ENCODE results near the gene GPATCH2L.

DNA sequence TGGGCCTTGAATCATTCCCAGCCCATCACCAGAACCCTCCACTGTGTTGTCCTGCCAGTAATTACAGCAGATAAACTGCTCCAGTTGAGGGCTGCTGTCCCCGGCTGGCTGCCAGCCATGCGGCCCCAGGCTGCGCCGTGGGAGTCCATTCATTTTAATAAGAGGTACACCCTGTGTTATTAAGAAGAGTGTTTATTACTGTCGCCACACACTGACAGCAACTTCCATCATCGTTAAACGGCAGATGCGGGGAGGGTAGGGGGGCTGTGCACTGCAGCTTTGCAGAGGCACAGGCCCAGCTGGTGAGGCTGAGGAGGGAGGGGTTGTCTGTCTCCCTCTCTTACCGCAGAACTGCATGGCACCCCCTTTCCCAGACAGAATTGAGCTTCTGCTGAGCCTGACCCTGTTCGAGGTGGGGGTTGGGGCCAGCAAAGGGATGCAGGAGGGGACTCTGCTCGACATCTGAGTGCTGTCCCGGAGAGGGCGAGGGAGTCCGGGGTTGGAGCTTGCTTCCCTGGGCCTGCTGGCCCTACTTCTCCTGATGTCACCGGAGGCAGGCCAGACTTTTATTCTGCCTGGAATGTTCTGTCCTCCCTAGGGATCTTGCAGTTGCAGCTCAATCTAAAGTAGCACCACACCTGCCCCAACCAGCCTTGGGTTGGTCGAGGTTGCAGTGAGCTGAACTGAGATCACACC, 33.8 kb upstream of the GPATCH2L start:
- TF ChIP-seq, protein P1, sequence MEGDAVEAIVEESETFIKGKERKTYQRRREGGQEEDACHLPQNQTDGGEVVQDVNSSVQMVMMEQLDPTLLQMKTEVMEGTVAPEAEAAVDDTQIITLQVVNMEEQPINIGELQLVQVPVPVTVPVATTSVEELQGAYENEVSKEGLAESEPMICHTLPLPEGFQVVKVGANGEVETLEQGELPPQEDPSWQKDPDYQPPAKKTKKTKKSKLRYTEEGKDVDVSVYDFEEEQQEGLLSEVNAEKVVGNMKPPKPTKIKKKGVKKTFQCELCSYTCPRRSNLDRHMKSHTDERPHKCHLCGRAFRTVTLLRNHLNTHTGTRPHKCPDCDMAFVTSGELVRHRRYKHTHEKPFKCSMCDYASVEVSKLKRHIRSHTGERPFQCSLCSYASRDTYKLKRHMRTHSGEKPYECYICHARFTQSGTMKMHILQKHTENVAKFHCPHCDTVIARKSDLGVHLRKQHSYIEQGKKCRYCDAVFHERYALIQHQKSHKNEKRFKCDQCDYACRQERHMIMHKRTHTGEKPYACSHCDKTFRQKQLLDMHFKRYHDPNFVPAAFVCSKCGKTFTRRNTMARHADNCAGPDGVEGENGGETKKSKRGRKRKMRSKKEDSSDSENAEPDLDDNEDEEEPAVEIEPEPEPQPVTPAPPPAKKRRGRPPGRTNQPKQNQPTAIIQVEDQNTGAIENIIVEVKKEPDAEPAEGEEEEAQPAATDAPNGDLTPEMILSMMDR (IDR thresholded peaks at IDR 0.05; ENCODE audit: poor library complexity) = no peak
- TF ChIP-seq EZH2 (IDR thresholded peaks at IDR 0.05; ENCODE audit: borderline replicate concordance) (no peak), EZH2phosphoT487 (IDR thresholded peaks at IDR 0.05; ENCODE audit: low read depth, severe bottlenecking, unreplicated experiment) (no peak)

Data from hepatocyte (in vitro differentiated cells).